Right atrium auricular region (tissue), 2 donors: ENCODE results near the gene C9orf85. TPM values are rescaled to one million over a fixed set of nuclear protein-coding genes. Genes with fewer than 3 reads are reported as not detected.

Experiments
- DNase-seq: peaks from one replicate; pipeline ENCODE4 v3.0.0-alpha.2; 2019; ENCODE audit warnings: low spot score
- H3K27ac ChIP-seq, 2 donors: fragments of 200-600 bp; sonication (generic); 1 replicate in 1 of 2; 2 replicates in 1 of 2; pipeline ENCODE4 v1.5.1; 2016 to 2019
- H3K27me3 ChIP-seq, 2 donors: fragments of 200-600 bp; sonication (generic); one replicate each; pipeline versions ENCODE4 v1.5.1 to v1.6.0; 2017 to 2019
- H3K36me3 ChIP-seq: fragments of 200-600 bp; sonication (generic); one replicate; pipeline ENCODE4 v1.5.1; 2016
- H3K4me1 ChIP-seq, 2 donors: fragments of 200-600 bp; sonication (generic); one replicate each; pipeline versions ENCODE4 v1.5.1 to v1.6.0; 2017 to 2019
- H3K4me3 ChIP-seq, 2 donors: fragments of 200-600 bp; sonication (generic); 1 replicate in 1 of 2; 2 replicates in 1 of 2; pipeline ENCODE4 v1.5.1; 2017 to 2019; ENCODE audit warnings: mild to moderate bottlenecking in 1 of 2, moderate library complexity in 1 of 2
- H3K9me3 ChIP-seq, 2 donors: fragments of 200-600 bp; sonication (generic); one replicate each; pipeline ENCODE4 v1.5.1; 2019
- total RNA-seq, 2 donors: library from RNA; depleted of rRNA; stranded (reverse); fragments of >200 nt; gene quantifications; one replicate each; pipeline ENCODE4 v1.1.0, GENCODE V29; 2016
- TF ChIP-seq, protein P1 (sequence below), 2 donors: fragments of 200-600 bp; sonication (generic); IDR thresholded peaks; one replicate each; pipeline ENCODE4 v1.5.1; 2019; ENCODE audit warnings: antibody characterized with exemption in 2 of 2

The C9orf85 gene
- total RNA-seq, 2 donors from 2014 or later = 5.5 to 9.0 TPM

DNA sequence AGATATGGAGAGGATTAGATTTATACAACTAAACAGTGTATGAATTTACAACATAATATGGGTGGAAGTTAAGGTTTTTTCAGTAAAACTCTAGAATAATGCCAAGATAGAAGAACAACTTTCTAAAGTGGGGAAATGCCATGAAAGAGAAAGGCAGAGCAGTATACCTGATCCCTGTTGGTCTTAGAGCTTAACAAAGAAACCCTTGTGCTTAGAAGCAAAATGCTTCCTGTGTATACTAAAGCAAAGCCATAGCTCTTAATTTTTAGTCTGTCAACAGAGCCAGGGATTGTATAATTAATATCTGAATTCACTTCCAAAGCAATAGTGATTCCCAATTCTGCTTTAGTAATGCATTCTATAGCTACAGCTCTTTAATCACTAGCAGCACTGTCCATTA, 14.4 kb downstream of the C9orf85 start:
- no peak for DNase-seq
- Histone ChIP-seq H3K4me3 (no peak overlapping the region), H3K9me3 (no peaks in the 10 kb centered on the region), H3K27me3 (no peaks in the 10 kb centered on the region), H3K36me3 (no peaks in the 10 kb centered on the region), H3K27ac (no peak overlapping the region), H3K4me1 (no peaks in the 10 kb centered on the region)
- TF ChIP-seq, protein P1, sequence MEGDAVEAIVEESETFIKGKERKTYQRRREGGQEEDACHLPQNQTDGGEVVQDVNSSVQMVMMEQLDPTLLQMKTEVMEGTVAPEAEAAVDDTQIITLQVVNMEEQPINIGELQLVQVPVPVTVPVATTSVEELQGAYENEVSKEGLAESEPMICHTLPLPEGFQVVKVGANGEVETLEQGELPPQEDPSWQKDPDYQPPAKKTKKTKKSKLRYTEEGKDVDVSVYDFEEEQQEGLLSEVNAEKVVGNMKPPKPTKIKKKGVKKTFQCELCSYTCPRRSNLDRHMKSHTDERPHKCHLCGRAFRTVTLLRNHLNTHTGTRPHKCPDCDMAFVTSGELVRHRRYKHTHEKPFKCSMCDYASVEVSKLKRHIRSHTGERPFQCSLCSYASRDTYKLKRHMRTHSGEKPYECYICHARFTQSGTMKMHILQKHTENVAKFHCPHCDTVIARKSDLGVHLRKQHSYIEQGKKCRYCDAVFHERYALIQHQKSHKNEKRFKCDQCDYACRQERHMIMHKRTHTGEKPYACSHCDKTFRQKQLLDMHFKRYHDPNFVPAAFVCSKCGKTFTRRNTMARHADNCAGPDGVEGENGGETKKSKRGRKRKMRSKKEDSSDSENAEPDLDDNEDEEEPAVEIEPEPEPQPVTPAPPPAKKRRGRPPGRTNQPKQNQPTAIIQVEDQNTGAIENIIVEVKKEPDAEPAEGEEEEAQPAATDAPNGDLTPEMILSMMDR (IDR thresholded peaks at IDR 0.05) = no peak

DNA sequence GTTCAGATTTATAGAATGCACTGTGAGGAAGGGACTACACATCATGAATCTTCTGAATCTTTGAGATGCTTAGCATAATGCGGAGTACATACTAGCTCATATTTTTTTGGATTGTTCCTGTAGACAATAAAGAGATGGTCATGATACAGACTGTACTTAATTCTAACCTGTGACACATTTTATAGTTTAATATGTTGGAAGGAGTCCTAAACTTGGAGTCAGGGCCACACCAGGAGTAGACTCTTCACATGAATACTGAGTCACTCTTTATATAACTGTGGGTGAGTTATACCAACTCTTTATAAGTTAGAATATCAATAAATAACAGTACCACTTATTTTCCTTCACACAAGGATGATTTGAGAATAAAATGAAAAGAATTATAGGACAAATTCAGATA, 16.9 kb downstream of the C9orf85 start:
- DNase-seq = no peak
- TF ChIP-seq, protein P1 (IDR thresholded peaks at IDR 0.05) = no peak
- Histone ChIP-seq H3K9me3 (no peaks in the 10 kb centered on the region), H3K36me3 (no peaks in the 10 kb centered on the region), H3K4me3 (no peak overlapping the region), H3K27me3 (no peaks in the 10 kb centered on the region), H3K27ac (no peak overlapping the region), H3K4me1 (no peaks in the 10 kb centered on the region)

DNA sequence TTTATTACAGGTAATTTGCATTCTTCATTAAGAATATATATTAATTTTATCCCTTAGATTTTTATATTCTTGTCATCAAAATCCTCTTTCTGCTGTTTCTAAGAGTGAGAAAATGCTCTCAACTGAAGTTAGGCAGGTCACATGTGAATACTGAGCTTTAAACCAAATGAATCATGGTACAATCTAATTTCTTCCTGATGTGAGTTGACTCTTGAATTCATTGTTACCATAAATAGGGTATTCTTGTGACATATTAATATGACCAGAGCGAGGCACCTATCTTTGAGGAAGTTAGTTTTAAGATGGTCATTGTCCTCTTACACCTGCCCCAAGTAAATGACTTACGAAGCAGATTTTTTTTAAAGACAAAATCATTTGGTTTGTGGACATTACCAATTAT, 17.4 kb downstream of the C9orf85 start:
- DNase-seq = no peak
- H3K27me3 ChIP-seq = no peaks in the 10 kb centered on the region
- no peak overlapping the region for H3K27ac ChIP-seq
- H3K4me3 ChIP-seq = no peak overlapping the region
- H3K4me1 ChIP-seq = no peaks in the 10 kb centered on the region
- TF ChIP-seq, protein P1 (IDR thresholded peaks at IDR 0.05) = no peak
- H3K9me3 ChIP-seq = no peaks in the 10 kb centered on the region
- H3K36me3 ChIP-seq = no peaks in the 10 kb centered on the region

DNA sequence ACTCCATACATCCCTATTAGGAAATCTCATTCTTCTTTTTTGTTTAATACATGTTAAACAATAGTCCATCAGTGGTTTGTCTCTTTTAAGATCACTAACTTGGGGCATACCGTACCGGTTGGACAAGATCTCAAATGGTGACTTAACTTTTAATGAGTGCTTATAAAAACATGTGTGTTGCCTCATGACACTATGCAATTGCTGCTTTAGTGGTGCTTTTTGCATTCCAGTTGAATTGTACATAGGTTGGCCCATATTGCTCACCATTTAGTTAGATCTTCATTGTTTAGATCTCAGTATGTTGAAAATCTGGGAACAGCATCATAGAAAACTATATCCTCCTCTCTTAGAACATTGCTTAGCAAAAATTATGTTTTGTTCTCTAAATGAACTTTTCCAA, 17.8 kb downstream of the C9orf85 start:
- no peak overlapping the region for H3K27ac ChIP-seq

DNA sequence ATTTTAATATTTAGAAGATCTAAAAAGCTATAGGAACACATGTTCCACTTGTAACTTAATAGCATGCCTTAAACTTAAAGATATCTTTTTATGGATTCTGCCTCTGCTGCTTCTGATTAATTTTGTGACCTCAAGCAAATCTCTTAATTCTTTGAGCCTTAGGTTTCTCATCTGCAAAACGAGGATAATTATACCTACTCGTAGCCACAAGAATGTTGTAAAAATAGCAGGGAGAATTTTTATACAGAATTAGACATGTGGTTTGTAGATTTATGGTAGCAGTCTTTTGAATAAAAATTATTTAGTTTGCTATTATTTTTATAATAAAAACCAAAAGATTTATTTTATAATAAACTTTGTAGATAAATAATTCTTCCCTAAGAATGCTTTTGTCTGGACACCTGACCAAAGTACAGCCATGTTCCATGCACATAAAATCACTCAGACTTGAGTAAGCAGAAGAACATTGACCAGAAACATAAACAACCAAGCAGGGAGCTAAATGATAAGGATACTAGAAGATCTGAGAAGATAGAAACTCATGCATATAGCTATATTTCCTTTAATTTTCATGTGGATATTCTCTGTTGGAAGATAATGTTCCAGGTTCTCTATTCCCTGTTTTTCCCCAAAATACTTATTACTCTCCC, 18.5 kb downstream of the C9orf85 start:
- H3K36me3 ChIP-seq = no peaks in the 10 kb centered on the region
- H3K27me3 ChIP-seq = no peaks in the 10 kb centered on the region
- H3K4me1 ChIP-seq = no peaks in the 10 kb centered on the region
- TF ChIP-seq, protein P1 (IDR thresholded peaks at IDR 0.05) = no peak
- no peak for DNase-seq
- no peak overlapping the region for H3K27ac ChIP-seq
- no peak overlapping the region for H3K4me3 ChIP-seq
- no peaks in the 10 kb centered on the region for H3K9me3 ChIP-seq

More for the DNA sequence above, 17.8 kb downstream of the C9orf85 start:
- H3K9me3 ChIP-seq = no peaks in the 10 kb centered on the region
- TF ChIP-seq, protein P1 (IDR thresholded peaks at IDR 0.05) = no peak
- H3K4me1 ChIP-seq = no peaks in the 10 kb centered on the region
- no peaks in the 10 kb centered on the region for H3K36me3 ChIP-seq
- no peak for DNase-seq
- H3K27me3 ChIP-seq = no peaks in the 10 kb centered on the region
- no peak overlapping the region for H3K4me3 ChIP-seq

DNA sequence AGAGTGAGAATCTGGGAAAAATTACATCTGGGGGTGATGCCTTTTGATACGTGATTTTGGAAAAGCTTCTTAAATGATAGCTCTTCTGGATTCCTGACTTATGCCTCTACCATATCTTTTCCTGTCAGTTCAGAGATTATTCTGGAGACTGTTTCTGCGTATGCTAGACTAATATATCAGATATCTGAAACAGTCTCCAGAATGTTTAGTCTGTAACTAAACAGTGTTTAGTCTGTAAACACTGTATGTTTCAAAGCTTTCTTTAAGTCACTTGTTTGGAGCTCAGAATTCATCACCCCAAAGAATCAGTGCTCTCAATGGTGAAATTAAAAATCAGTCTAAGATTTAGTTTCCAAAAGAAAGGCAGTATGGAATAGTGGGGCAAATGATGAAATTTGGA, 19.7 kb downstream of the C9orf85 start:
- TF ChIP-seq, protein P1 (IDR thresholded peaks at IDR 0.05) = no peak

More for the DNA sequence above, 19.7 kb downstream of the C9orf85 start:
- Histone ChIP-seq H3K4me1 (no peaks in the 10 kb centered on the region), H3K4me3 (no peak overlapping the region), H3K9me3 (no peaks in the 10 kb centered on the region), H3K27ac (no peak overlapping the region), H3K36me3 (no peaks in the 10 kb centered on the region), H3K27me3 (no peaks in the 10 kb centered on the region)
- no peak for DNase-seq
